Endothelial cell of umbilical vein (primary cell): ENCODE results near the gene COPZ2. TPM values are rescaled to one million over a fixed set of nuclear protein-coding genes. Genes with fewer than 3 reads are reported as not detected.

Experiments
- BruUV-seq: library from RNA; stranded (reverse); fragments of 400-500 nt; replicated peaks from 2 replicates; lab custom pipeline; 2021; lab: Mats Ljungman, UMichigan
- CTCF ChIA-PET: fragments of 300-600, 350-600 bp; sonication (Branson Sonifier 250); formaldehyde crosslinking; loops from one replicate; lab custom pipeline; 2021; ENCODE audit warnings: antibody characterized with exemption, inconsistent platforms; lab: Charles Lee
- POLR2A ChIA-PET: fragments of 300-600, 350-600 bp; sonication (Branson Sonifier 250); formaldehyde crosslinking; loops from one replicate; lab custom pipeline; 2021; ENCODE audit warnings: antibody characterized with exemption, inconsistent platforms; lab: Charles Lee
- DNase-seq: peaks from one replicate; pipeline ENCODE4 v3.0.0-alpha.2; 2011; ENCODE audit warnings: low read depth, low spot score
- FAIRE-seq: peaks from 2 replicates; lab custom pipeline; 2011; peaks lifted over from hg19 to GRCh38; lab: Jason Lieb, UNC
- H2AFZ ChIP-seq: 2 replicates; pipeline ENCODE4 v1.6.0; 2012; ENCODE audit warnings: low read depth, low read length, control low read depth, inconsistent platforms
- H3K27ac ChIP-seq: 2 replicates; pipeline ENCODE4 v1.5.1; 2011; ENCODE audit warnings: low read depth, mild to moderate bottlenecking, control low read depth, low read length, moderate library complexity; ENCODE audit not compliant: insufficient read depth
- H3K27me3 ChIP-seq, 2 experiments: 2 replicates each; pipeline versions ENCODE4 v1.6.0 to v1.6.1; 2011; ENCODE audit warnings: low read length in 2 of 2, mixed read lengths in 1 of 2; ENCODE audit not compliant: control insufficient read depth in 2 of 2, insufficient read depth in 2 of 2
- H3K36me3 ChIP-seq, 2 experiments: 2 replicates in 1 of 2; 3 replicates in 1 of 2; pipeline ENCODE4 v1.5.1; 2011; ENCODE audit warnings: low read length in 2 of 2, mild to moderate bottlenecking in 1 of 2, moderate library complexity in 1 of 2; ENCODE audit not compliant: control insufficient read depth in 2 of 2, insufficient read depth in 2 of 2; ENCODE audit errors: extremely low read depth in 1 of 2
- H3K4me1 ChIP-seq: 3 replicates; pipeline ENCODE4 v1.5.1; 2011; ENCODE audit warnings: mild to moderate bottlenecking, low read length; ENCODE audit not compliant: control insufficient read depth, insufficient read depth; ENCODE audit errors: extremely low read depth
- H3K4me2 ChIP-seq: 2 replicates; pipeline ENCODE4 v1.6.1; 2011; ENCODE audit warnings: low read length, control low read depth, mixed read lengths; ENCODE audit not compliant: insufficient read depth
- H3K4me3 ChIP-seq, 3 experiments: fragments of 200-600 bp in 1 of 3; sonication (generic), shearing (Covaris generic) in 1 of 3; replicated peaks in 1 of 3; 2 replicates each; pipeline ENCODE4 v1.5.1; 2011 to 2016; ENCODE audit warnings: control low read depth in 3 of 3, low read length in 3 of 3, mild to moderate bottlenecking in 2 of 3, inconsistent platforms in 1 of 3, low read depth in 1 of 3, moderate library complexity in 1 of 3; ENCODE audit not compliant: insufficient read depth in 1 of 3
- H3K79me2 ChIP-seq: 2 replicates; pipeline ENCODE4 v1.6.0; 2012; ENCODE audit warnings: low read length, inconsistent platforms; ENCODE audit not compliant: control insufficient read depth, insufficient read depth
- H3K9ac ChIP-seq: replicated peaks from 2 replicates; pipeline ENCODE3; 2011; ENCODE audit warnings: low read length, control low read depth; ENCODE audit not compliant: insufficient read depth; ENCODE audit errors: extremely low read depth
- H3K9me1 ChIP-seq: replicated peaks from 3 replicates; pipeline ENCODE4 v1.6.0; 2011; ENCODE audit warnings: mild to moderate bottlenecking, low read length; ENCODE audit not compliant: control insufficient read depth, insufficient read depth; ENCODE audit errors: extremely low read depth
- H3K9me3 ChIP-seq: replicated peaks from 2 replicates; pipeline ENCODE4 v1.5.1; 2012; ENCODE audit warnings: low read length, inconsistent platforms; ENCODE audit not compliant: control insufficient read depth, insufficient read depth
- H4K20me1 ChIP-seq: replicated peaks from 2 replicates; pipeline ENCODE3; 2011; ENCODE audit warnings: mild to moderate bottlenecking, low read length; ENCODE audit not compliant: control insufficient read depth, insufficient read depth; ENCODE audit errors: extremely low read depth
- EZH2 ChIP-seq: IDR thresholded peaks from 2 replicates; pipeline ENCODE4 v1.6.1; 2012; ENCODE audit warnings: borderline replicate concordance, low read depth, mild to moderate bottlenecking, moderate library complexity, low read length, inconsistent platforms; ENCODE audit not compliant: severe bottlenecking
- FOS ChIP-seq: IDR thresholded peaks from 2 replicates; pipeline ENCODE4 v1.6.1; 2011; ENCODE audit warnings: mild to moderate bottlenecking, low read length, moderate library complexity, borderline replicate concordance; ENCODE audit not compliant: insufficient read depth
- GATA2 ChIP-seq: IDR thresholded peaks from 2 replicates; pipeline ENCODE4 v1.7.0; 2011; ENCODE audit warnings: low read depth, mild to moderate bottlenecking, moderate library complexity, mixed read lengths, low read length; ENCODE audit not compliant: insufficient read length, insufficient read depth
- JUN ChIP-seq: IDR thresholded peaks from 2 replicates; pipeline ENCODE4 v1.6.1; 2011; ENCODE audit warnings: borderline replicate concordance, low read depth; ENCODE audit not compliant: insufficient read length, insufficient read depth
- MAX ChIP-seq: IDR thresholded peaks from 2 replicates; pipeline ENCODE4 v1.6.1; 2011; ENCODE audit not compliant: insufficient read depth, insufficient read length
- MYC ChIP-seq: IDR thresholded peaks from one replicate; pipeline ENCODE4 v1.6.1; 2011; ENCODE audit warnings: mild to moderate bottlenecking, low read depth, low read length
- POLR2A ChIP-seq: IDR thresholded peaks from 2 replicates; pipeline ENCODE4 v1.6.1; 2012; ENCODE audit warnings: low read depth, mild to moderate bottlenecking, control low read depth, low read length
- POLR2AphosphoS5 ChIP-seq: IDR thresholded peaks from 2 replicates; pipeline ENCODE4 v1.6.1; 2012; ENCODE audit warnings: low read depth, mild to moderate bottlenecking, control low read depth, low read length, moderate library complexity; ENCODE audit not compliant: insufficient read depth
- dilution Hi-C: fragments of 300-500 bp; cut with MboI; formaldehyde crosslinking; loops from one replicate; pipeline ENCODE4 v1.15.0; 2019; ENCODE audit warnings: low sequenced_read_pairs; ENCODE audit not compliant: extremely low pct_ligation_motif_present
- intact Hi-C: fragments of 100-400 bp; cut with micrococcal nuclease; formaldehyde crosslinking; loops from one replicate; pipeline ENCODE4 v1.10.0; 2022
- polyA plus RNA-seq, 4 experiments: library from polyadenylated mRNA; depleted of rRNA in 3 of 4; stranded (reverse) in 3 of 4; unstranded in 1 of 4; fragments of >200 nt; gene quantifications; 2 replicates each; pipeline versions ENCODE4 v1.2.1 to v1.2.3, GENCODE V29; 2011 to 2012; ENCODE audit warnings: missing spikeins in 1 of 4
- total RNA-seq: library from RNA; stranded (reverse); gene quantifications from 2 replicates; pipeline ENCODE4 v1.2.3, GENCODE V29; 2021
- TF ChIP-seq, protein P1 (sequence below), 2 donors: IDR thresholded peaks; 1 replicate in 1 of 2; 2 replicates in 1 of 2; pipeline ENCODE4 v1.5.1; 2011; ENCODE audit warnings: low read length in 2 of 2, mild to moderate bottlenecking in 2 of 2, moderate library complexity in 2 of 2, control low read depth in 1 of 2, inconsistent platforms in 1 of 2, low read depth in 1 of 2; ENCODE audit not compliant: insufficient read depth in 1 of 2; ENCODE audit errors: extremely low read depth in 1 of 2

The COPZ2 gene
- total and polyA plus RNA-seq, 2 donors (not counting 3 experiments of a cell fraction or from before 2014, with no cell fraction given) = 16.3 to 28.1 TPM

DNA sequence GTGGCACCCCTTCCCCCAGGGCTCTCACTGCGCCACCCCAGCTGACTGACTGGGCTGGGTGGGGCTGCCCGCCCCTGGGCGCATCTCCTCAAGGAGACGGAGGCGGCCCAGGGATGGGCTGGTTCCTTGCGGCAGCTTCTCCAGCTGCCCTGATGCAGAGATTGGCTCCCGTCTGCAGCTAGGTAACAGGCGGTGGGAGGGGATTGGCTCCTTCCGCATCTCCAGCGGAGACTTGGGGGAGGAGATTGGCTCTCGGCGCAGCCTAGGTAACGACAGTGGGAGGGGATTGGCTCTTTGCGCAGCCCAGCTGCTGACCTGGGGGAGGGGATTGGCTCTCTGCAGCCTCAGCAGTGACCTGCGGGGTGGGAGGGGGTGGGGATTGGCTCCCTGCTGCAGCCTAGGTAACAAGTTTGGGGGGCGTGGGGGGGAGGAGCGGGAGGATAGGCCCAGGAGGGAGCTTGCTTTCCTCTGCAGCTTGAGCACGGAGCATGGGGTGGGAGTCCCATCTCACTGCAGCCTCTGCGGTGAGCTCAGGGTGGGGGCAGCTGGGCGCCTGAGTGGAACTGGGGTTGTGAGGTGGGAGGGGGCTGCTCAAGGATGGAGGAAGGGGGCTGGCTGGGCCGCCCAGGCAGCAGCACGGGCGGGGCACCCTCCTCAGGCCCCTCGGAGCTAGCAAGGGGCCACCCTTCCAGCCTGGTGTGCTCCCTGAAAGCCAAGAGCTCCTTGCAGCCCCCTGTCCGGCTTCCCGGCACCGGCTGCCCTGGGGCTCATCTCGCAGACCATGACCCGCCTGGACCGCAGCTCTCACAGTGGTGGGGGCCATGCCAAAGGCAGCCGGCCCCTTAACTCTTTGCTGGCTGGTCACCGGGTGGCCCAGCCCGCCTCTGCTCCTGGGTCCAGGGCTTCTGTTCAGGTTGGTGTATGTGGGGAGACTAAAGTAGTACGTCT is 16.9 kb upstream of the COPZ2 start:
- DNase-seq (no peak), FAIRE-seq (no peak)
- POLR2A ChIA-PET = interaction anchor here (0.6 kb wide), 1 partner anchor 902 kb away, joined by 5 read pairs; no protein-coding TSS in a partner anchor
- Histone ChIP-seq H3K36me3 (peaks cover 24 to 49% of the 10 kb centered on the region in 2 experiments), H3K9me1 (no peaks in the 10 kb centered on the region), H3K27me3 (no peaks in the 10 kb centered on the region), H4K20me1 (no peaks in the 10 kb centered on the region), H2AFZ (no peak overlapping the region), H3K4me2 (no peak overlapping the region), H3K4me1 (peaks cover 47% of the 10 kb centered on the region), H3K9ac (no peak overlapping the region), H3K4me3 (no peak overlapping the region), H3K79me2 (peaks cover 69% of the 10 kb centered on the region), H3K9me3 (no peaks in the 10 kb centered on the region), H3K27ac (no peak overlapping the region)
- no TSS peak for BruUV-seq
- intact Hi-C loops (no loop called here), dilution Hi-C loops (no loop called here)
- TF ChIP-seq POLR2AphosphoS5 = no peak
- no peak for TF ChIP-seq FOS
- no peak for TF ChIP-seq GATA2
- TF ChIP-seq JUN = no peak
- no peak for TF ChIP-seq EZH2
- TF ChIP-seq MYC = no peak
- TF ChIP-seq POLR2A = no peak
- TF ChIP-seq MAX = no peak
- TF ChIP-seq, protein P1, sequence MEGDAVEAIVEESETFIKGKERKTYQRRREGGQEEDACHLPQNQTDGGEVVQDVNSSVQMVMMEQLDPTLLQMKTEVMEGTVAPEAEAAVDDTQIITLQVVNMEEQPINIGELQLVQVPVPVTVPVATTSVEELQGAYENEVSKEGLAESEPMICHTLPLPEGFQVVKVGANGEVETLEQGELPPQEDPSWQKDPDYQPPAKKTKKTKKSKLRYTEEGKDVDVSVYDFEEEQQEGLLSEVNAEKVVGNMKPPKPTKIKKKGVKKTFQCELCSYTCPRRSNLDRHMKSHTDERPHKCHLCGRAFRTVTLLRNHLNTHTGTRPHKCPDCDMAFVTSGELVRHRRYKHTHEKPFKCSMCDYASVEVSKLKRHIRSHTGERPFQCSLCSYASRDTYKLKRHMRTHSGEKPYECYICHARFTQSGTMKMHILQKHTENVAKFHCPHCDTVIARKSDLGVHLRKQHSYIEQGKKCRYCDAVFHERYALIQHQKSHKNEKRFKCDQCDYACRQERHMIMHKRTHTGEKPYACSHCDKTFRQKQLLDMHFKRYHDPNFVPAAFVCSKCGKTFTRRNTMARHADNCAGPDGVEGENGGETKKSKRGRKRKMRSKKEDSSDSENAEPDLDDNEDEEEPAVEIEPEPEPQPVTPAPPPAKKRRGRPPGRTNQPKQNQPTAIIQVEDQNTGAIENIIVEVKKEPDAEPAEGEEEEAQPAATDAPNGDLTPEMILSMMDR (IDR thresholded peaks at IDR 0.05; ENCODE audit: extremely low read depth in 1 of 2, insufficient read depth in 1 of 2, low read depth in 1 of 2, low read length in 2 of 2) = no peak
- CTCF ChIA-PET = interaction anchor here (1.4 to 1.5 kb wide), 3 partner anchors 26 to 29 kb away, joined by 4 to 5 read pairs (median 4); no protein-coding TSS in a partner anchor
